Hematopoietic multipotent progenitor cell treated with erythropoietin and hydrocortisone succinate and interleukin-3 and kit ligand, for 17 days (in vitro differentiated cells): ENCODE data around the gene SIGLEC6.

Source experiments
- DNase-seq: peaks from one replicate; pipeline ENCODE4 v3.0.0-alpha.2; 2015; ENCODE audit warnings: low spot score

Gene SIGLEC6

DNA sequence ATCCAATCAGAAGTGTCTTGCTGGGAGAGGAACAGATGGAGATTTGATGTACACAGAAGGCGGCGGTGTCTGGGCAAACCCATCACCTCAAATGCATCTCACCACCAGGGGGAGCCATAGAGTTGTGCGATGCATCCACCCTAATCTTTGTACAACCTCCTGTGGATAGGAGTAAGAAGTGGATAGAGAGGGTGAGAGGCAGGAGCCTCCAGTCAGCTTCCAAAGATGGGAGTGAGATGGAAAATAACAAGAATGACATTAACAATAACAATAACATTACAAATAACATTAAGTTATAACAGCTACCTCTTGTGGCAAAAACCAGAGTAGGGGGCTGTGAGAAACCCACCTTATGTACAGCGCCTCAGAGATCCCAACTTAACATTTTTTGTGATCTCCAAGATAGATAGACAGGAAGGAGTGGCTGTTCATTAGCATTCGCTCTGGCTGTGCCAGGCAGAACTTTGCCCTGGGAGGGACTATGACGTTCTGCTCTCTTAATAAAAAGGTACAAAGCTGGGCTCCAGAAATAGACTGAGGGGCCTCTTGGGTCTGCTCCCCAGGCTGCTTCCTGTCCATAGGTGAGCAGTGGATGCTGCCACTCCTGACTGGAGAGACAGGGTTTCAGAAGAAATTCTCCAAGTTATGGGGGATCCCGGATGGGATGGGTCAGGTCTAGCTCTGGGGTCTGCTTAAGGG is 58.3 kb downstream of the SIGLEC6 start:
- peak; percentile 87 for DNase-seq

DNA sequence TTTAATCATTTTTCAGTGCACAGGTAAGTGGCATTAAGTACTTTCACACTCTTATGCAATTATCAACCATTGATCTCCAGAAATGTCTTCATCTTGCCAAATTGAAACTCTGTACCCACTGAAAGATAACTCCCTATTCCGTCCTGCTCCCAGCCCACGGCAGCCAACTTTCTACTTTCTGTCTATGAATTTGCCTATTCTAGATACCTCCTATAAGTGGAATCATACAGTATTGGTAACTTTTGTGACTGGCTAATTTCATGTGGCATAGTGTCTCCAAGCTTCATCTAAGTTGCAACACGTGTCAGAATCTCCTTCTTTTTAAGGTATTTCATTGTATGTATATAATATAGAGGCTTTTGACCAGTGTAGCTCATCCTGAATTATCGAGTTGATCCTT is 58.9 kb downstream of the SIGLEC6 start:
- no peak for DNase-seq

- no peak for DNase-seq
Measured at GRCh38 chr19:51471527-51471926, 59.9 kb downstream of the SIGLEC6 start.

DNA sequence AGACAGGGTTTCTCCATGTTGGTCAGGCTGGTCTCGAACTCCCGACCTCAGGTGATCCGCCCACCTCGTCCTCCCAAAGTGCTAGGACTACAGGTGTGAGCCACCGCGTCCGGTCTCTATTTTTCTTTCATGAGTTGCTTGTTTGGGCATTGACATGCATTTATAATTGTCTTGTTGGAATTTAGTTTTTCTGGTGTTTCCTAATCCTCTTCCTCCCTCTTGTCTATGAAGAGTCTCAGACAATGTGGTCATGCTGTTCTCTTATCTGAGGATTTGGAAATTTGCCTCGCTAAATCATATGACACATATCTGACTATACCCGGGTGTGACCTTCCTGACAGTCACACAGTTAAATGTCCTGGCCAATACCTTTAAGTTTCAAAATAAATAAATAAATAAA is 60.5 kb downstream of the SIGLEC6 start:
- no peak for DNase-seq

DNA sequence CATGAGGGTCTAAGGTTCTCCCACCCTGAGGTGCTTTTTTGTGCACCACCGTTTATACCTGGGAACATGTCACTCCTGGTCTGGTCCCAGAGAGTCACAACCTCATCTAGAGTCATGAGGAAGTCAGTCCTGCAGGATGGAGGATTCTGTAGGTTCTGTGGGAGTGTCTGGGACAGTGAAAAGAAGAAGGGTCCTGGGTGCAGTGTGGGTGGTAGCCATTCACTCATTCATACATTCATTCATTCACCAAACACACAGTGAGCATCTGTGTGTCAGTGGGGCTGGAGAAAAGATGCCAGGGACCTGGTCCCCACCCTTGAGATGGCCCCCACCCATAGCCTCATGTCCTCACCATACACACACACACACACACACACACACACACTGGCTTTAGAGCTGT is 61.8 kb downstream of the SIGLEC6 start:
- no peak for DNase-seq

DNA sequence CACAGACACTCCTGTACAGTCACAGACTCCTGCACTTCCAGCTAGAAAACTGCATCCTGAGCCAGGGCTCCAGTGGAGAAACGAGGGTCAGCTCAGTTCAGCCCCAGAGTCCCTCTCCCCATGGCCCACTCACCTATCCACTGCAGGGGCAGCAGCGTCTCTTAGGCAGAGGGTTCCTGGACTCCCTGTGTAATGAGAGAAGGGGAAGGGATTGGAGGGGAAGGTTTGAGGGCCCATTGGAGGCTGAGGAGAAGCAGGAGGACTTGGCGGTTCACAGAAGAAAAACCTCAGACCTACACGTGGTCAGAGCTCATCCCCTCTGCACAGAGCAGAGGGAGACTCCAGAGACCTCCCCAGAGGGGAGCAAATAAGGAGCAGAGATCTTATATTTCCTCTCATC is 62.3 kb downstream of the SIGLEC6 start:
- no peak for DNase-seq

- DNase-seq, result no peak
Measured at GRCh38 chr19:51468545-51468920, 62.9 kb downstream of the SIGLEC6 start.

- no peak for DNase-seq
Measured at GRCh38 chr19:51467864-51468544, 63.5 kb downstream of the SIGLEC6 start.
